ENCODE measurements around the gene LPIN2. TPM values are rescaled to one million over a fixed set of nuclear protein-coding genes. Genes with fewer than 3 reads are reported as not detected.
"Not testable (repeated sequence)": the region's sequence is repeated elsewhere in the genome, so short reads cannot be mapped to it uniquely, and the experiment has no call there.

The LPIN2 gene
- total and polyA plus RNA-seq, 2 of the 13 experiments (the other 11 are each of a cell fraction or from before 2014, with no cell fraction given), result 46.0 to 119 TPM

DNA sequence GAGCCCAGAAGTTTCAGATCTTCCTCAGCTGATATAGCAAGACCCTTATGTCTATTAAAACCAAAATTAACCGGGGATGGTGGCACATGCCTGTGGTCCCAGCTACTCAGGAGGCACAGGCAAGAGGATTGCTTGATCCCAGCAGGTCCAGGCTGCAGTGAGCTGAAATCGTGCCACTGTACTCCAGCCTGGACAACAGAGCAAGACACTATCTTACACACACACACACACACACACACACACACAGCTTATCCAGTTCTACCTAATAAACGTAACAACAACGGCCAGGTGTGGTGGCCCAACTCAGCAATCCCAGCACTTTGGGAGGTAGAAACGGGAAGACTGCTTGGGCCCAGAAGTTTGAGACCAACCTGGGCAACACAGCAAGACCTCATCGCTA, 7.5 kb downstream of the LPIN2 start:
- no peaks in the 10 kb centered on the region for H3K9me3 ChIP-seq (ENCODE audit: low read length)
- H3K4me2 ChIP-seq (ENCODE audit: low read depth, low read length), result no peak overlapping the region
- intact Hi-C loops (cut with micrococcal nuclease; ENCODE audit: unreplicated experiment), result no loop called here
- POLR2A ChIA-PET, result interaction anchor here (1.2 kb wide), 1 partner anchor 19 kb away, joined by 3 read pairs; no protein-coding TSS in a partner anchor
- no peak for TF ChIP-seq NFATC3 (CRISPR knock-in tag; IDR thresholded peaks at IDR 0.05)
- peak; percentile 85 for TF ChIP-seq ZNF121 (CRISPR knock-in tag; IDR thresholded peaks at IDR 0.05)
- no peak overlapping the region for H3K4me3 ChIP-seq (replicated peaks in 1 of 3; ENCODE audit: insufficient read depth in 1 of 3, low read depth in 2 of 3, low read length in 3 of 3)
- peaks cover 13 to 71% of the 10 kb centered on the region in 2 experiments for H3K36me3 ChIP-seq (replicated peaks in 1 of 2; ENCODE audit: control insufficient read depth in 1 of 2, insufficient read depth in 2 of 2, low read length in 2 of 2)
- no peak overlapping the region for H3K9ac ChIP-seq (ENCODE audit: insufficient read depth, low read depth, low read length)
- BruUV-seq (replicated peaks), result no TSS peak
- no peak overlapping the region for H3K27ac ChIP-seq (ENCODE audit: extremely low read length, insufficient read depth, low read length)
- ATAC-seq, result no peak
- peaks cover 96% of the 10 kb centered on the region for H3K79me2 ChIP-seq (ENCODE audit: insufficient read depth, low read length)
- no peaks in the 10 kb centered on the region for H3K27me3 ChIP-seq (ENCODE audit: control insufficient read depth in 1 of 2, insufficient read depth in 2 of 2, low read length in 2 of 2)
- H4K20me1 ChIP-seq (ENCODE audit: insufficient read depth, low read length), result peaks cover 84% of the 10 kb centered on the region
- CTCF ChIA-PET (ENCODE audit: low intra/inter-chr PET ratio, low total read pairs), result no interaction called here
- peaks cover 90% of the 10 kb centered on the region for H3K4me1 ChIP-seq (ENCODE audit: insufficient read depth, low read length)
- FAIRE-seq, result no peak
- WGBS (ENCODE audit: low lambda C conversion rate), result 97% methylated on average over 6 of the region's 6 CpGs
- no peak overlapping the region for H2AFZ ChIP-seq (ENCODE audit: low read length)
- in situ Hi-C loops (cut with HindIII; ENCODE audit: extremely low pct_ligation_motif_present, low pct_unique_long_range_greater_than_20kb), result no loop called here
- DNase-seq (ENCODE audit: low spot score), result no peak

DNA sequence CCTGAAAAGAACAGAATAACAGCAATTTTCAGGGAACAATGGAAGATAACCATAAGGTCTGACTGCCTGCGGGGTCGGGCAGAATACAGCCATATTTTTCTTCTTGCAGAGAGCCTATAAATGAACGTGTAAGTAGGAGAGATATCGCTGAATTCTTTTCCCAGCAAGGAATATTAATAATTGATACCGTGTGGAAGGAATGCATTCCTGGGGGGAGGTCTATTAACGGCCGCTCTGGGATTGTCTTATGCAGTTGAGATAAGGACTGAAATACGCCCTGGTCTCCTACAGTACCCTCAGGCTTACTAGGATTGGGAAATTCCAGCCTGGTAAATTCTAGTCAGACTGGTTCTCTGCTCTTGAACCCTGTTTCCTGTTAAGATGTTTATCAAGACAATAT, 9.2 kb downstream of the LPIN2 start:
- H3K9me3 ChIP-seq (ENCODE audit: low read length); intact Hi-C loops (cut with micrococcal nuclease; ENCODE audit: unreplicated experiment); BruUV-seq (replicated peaks); H3K4me2 ChIP-seq (ENCODE audit: low read depth, low read length); H3K27ac ChIP-seq (ENCODE audit: extremely low read length, insufficient read depth, low read length); DNase-seq (ENCODE audit: low spot score); H3K27me3 ChIP-seq (ENCODE audit: control insufficient read depth in 1 of 2, insufficient read depth in 2 of 2, low read length in 2 of 2); in situ Hi-C loops (cut with HindIII; ENCODE audit: extremely low pct_ligation_motif_present, low pct_unique_long_range_greater_than_20kb); H3K9ac ChIP-seq (ENCODE audit: insufficient read depth, low read depth, low read length); H2AFZ ChIP-seq (ENCODE audit: low read length); ATAC-seq; H3K4me3 ChIP-seq (replicated peaks in 1 of 3; ENCODE audit: insufficient read depth in 1 of 3, low read depth in 2 of 3, low read length in 3 of 3); FAIRE-seq; CTCF ChIA-PET (ENCODE audit: low intra/inter-chr PET ratio, low total read pairs): not testable (repeated sequence)
- H3K36me3 ChIP-seq (replicated peaks in 1 of 2; ENCODE audit: control insufficient read depth in 1 of 2, insufficient read depth in 2 of 2, low read length in 2 of 2), result peaks cover 14 to 64% of the 10 kb centered on the region in 2 experiments
- H4K20me1 ChIP-seq (ENCODE audit: insufficient read depth, low read length), result peaks cover 87% of the 10 kb centered on the region
- WGBS (ENCODE audit: low lambda C conversion rate), result 93% methylated on average over 8 of the region's 8 CpGs
- POLR2A ChIA-PET, result interaction anchor here (1.3 kb wide), 1 partner anchor 10 kb away, joined by 3 read pairs; no protein-coding TSS in a partner anchor
- peaks cover 91% of the 10 kb centered on the region for H3K4me1 ChIP-seq (ENCODE audit: insufficient read depth, low read length)
- peaks cover 95% of the 10 kb centered on the region for H3K79me2 ChIP-seq (ENCODE audit: insufficient read depth, low read length)

Measured in HepG2 (cell line).